Prostate gland (tissue), 2 donors: Measurements from ENCODE around the gene CPSF3. TPM values are rescaled to one million over a fixed set of nuclear protein-coding genes. Genes with fewer than 3 reads are reported as not detected.
A peak's percentile ranks its signal among the peaks of the same experiment; 100 is the strongest.

Source experiments
- DNase-seq: peaks from one replicate; pipeline ENCODE4 v3.0.0-alpha.2; 2019; ENCODE audit warnings: low spot score
- H3K27ac ChIP-seq, 2 donors: fragments of 200-600 bp; sonication (generic); 2 replicates each; pipeline ENCODE4 v1.5.1; 2017 to 2019
- H3K27me3 ChIP-seq: fragments of 200-600 bp; sonication (generic); replicated peaks from 2 replicates; pipeline ENCODE4 v1.5.1; 2019; ENCODE audit not compliant: insufficient read depth
- H3K36me3 ChIP-seq, 2 donors: fragments of 200-600 bp; sonication (generic); 1 replicate in 1 of 2; 2 replicates in 1 of 2; pipeline versions ENCODE4 v1.5.1 to v1.8.1; 2017 to 2019
- H3K4me1 ChIP-seq: fragments of 200-600 bp; sonication (generic); replicated peaks from 2 replicates; pipeline ENCODE4 v1.5.1; 2019
- H3K4me3 ChIP-seq, 2 donors: fragments of 200-600 bp; sonication (generic); 2 replicates each; pipeline ENCODE4 v1.5.1; 2017 to 2019
- H3K9me3 ChIP-seq: fragments of 200-600 bp; sonication (generic); 2 replicates; pipeline ENCODE4 v1.5.1; 2017
- POLR2A ChIP-seq: fragments of 450-650 bp; IDR thresholded peaks from one replicate; pipeline ENCODE4 v1.6.1; 2016; ENCODE audit warnings: antibody characterized with exemption, mild to moderate bottlenecking
- POLR2AphosphoS5 ChIP-seq: sonication (generic); formaldehyde crosslinking; IDR thresholded peaks from one replicate; pipeline ENCODE4 v1.6.1; 2017; ENCODE audit warnings: antibody characterized with exemption
- WGBS: methylation state at CpG from one replicate; pipeline ENCODE4 v1.1.5; 2018; 5-methylcytosine and 5-hydroxymethylcytosine counted together
- intact Hi-C: fragments of 100-400 bp; cut with DNase I; formaldehyde crosslinking; loops from one replicate; pipeline ENCODE4 v1.14.2; 2022
- total RNA-seq, 2 donors: library from RNA; depleted of rRNA; stranded (reverse); fragments of >200 nt; gene quantifications; one replicate each; pipeline ENCODE4 v1.1.0, GENCODE V29; 2016
- TF ChIP-seq, protein P1 (sequence below), 4 experiments: fragments of 200-600 bp in 2 of 4; fragments of 450-650 bp in 2 of 4; sonication (generic) in 2 of 4; IDR thresholded peaks; 1 replicate in 3 of 4; 2 replicates in 1 of 4; pipeline ENCODE4 v1.5.1; 2016 to 2019; ENCODE audit warnings: antibody characterized with exemption in 4 of 4, mild to moderate bottlenecking in 2 of 4, moderate library complexity in 2 of 4

The CPSF3 gene
- total RNA-seq, 2 donors from 2014 or later: 24.8 to 50.8 TPM

DNA sequence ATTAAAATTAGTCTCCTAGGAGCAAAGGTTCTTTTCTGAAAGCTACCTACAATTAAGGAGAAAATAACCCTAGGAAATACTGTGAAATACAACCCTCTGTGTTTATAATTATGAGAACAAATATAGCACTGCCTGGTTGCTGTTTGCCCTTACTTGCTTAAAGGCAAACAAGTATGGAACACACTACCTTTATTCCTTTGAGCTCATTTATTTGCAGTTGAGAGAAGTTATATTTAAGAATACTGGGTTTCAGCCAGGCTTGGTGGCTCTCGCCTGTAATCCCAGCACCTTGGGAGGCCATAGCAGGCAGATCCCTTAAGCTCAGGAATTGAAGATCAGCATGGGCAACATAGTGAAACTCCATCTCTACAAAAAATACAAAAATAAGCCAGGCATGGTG lies 27.8 kb downstream of the CPSF3 start:
- no peaks in the 10 kb centered on the region for H3K9me3 ChIP-seq
- intact Hi-C loops: no loop called here
- H3K36me3 ChIP-seq: no peaks in the 10 kb centered on the region
- no peaks in the 10 kb centered on the region for H3K27me3 ChIP-seq
- 71% methylated on average over 1 of the region's 1 CpG for WGBS
- no peak overlapping the region for H3K4me3 ChIP-seq
- DNase-seq: no peak
- TF ChIP-seq POLR2A (no peak), POLR2AphosphoS5 (peak; percentile 71)
- TF ChIP-seq, protein P1, sequence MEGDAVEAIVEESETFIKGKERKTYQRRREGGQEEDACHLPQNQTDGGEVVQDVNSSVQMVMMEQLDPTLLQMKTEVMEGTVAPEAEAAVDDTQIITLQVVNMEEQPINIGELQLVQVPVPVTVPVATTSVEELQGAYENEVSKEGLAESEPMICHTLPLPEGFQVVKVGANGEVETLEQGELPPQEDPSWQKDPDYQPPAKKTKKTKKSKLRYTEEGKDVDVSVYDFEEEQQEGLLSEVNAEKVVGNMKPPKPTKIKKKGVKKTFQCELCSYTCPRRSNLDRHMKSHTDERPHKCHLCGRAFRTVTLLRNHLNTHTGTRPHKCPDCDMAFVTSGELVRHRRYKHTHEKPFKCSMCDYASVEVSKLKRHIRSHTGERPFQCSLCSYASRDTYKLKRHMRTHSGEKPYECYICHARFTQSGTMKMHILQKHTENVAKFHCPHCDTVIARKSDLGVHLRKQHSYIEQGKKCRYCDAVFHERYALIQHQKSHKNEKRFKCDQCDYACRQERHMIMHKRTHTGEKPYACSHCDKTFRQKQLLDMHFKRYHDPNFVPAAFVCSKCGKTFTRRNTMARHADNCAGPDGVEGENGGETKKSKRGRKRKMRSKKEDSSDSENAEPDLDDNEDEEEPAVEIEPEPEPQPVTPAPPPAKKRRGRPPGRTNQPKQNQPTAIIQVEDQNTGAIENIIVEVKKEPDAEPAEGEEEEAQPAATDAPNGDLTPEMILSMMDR (IDR thresholded peaks at IDR 0.05): no peak
- peak overlapping the region in 1 of 2 donors; percentile 2 for H3K27ac ChIP-seq
- H3K4me1 ChIP-seq: no peaks in the 10 kb centered on the region

DNA sequence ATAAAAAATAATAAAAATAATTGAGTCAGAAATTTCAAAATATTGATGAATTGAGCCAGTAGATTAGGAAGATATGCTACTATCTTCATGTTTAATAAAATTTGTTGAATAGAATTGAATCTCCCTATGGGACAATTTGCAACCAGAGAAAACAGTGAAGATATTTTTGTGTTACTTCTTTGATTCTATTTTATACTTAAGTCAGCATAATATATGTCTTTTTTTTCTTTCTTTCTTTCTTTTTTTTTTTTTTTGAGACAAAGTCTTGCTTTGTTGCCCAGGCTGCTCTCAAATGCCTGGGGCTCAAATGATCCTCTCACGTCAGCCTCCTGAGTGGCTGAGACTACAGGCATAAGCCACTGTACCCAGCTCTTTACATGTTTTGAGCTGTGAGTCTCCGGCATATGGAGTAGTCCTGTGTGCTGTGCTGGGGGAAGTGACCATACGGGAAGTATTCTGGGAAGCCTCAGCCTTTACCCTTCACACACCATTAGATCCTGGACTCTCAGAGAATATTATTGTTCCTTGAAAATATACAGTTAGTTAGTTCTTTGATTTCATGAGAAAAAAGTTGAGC lies 37.1 kb downstream of the CPSF3 start:
- Histone ChIP-seq H3K36me3 (no peaks in the 10 kb centered on the region), H3K27me3 (no peaks in the 10 kb centered on the region), H3K4me1 (no peaks in the 10 kb centered on the region), H3K4me3 (no peak overlapping the region), H3K27ac (no peak overlapping the region), H3K9me3 (no peaks in the 10 kb centered on the region)
- intact Hi-C loops: no loop called here
- TF ChIP-seq POLR2A (no peak), POLR2AphosphoS5 (no peak)
- TF ChIP-seq, protein P1 (IDR thresholded peaks at IDR 0.05): no peak
- no peak for DNase-seq
- WGBS: 94% methylated on average over 3 of the region's 3 CpGs

DNA sequence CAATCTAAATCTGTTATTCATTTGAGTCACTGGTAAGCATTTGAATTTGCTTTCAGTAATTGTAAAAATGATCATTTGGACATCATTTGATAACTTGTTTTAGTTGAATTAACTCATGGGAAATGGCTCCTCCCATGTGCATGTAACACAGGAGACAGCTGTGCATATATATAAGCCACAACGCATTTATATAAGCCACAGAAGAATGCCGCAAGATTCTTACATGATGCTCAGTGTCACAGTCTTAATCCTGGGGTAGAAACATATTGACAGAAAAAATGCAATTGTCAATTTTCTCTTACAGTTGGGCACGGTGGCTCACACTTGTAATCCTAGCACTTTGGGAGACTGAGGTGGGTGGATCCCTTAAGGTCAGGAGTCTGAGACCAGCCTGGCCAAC lies 37.6 kb downstream of the CPSF3 start:
- no peak overlapping the region for H3K27ac ChIP-seq
- no peaks in the 10 kb centered on the region for H3K9me3 ChIP-seq
- no peaks in the 10 kb centered on the region for H3K4me1 ChIP-seq
- intact Hi-C loops: no loop called here
- H3K36me3 ChIP-seq: no peaks in the 10 kb centered on the region
- DNase-seq: no peak
- H3K27me3 ChIP-seq: no peaks in the 10 kb centered on the region
- no peak overlapping the region for H3K4me3 ChIP-seq
- 89% methylated on average over 3 of the region's 3 CpGs for WGBS
- TF ChIP-seq POLR2AphosphoS5 (no peak), POLR2A (no peak)
- TF ChIP-seq, protein P1 (IDR thresholded peaks at IDR 0.05): no peak

DNA sequence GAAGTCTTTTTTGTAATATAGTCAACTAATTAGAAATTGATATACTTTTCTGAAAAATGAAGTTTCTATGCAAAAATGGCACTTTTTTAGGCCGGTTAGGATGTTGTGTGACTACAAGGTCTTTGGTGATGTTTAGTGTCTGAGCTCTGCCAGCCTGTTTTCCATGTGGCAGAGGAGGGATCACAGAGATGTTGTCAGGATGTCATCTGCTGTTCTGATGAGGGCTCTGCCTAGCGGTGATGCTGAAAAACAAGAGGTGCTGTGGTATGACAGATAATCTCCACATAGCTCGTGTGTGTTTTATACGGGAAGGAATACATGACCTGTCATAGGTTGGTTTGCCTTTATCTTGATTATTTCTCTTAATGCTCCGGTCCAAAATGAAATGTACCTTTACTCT lies 38.9 kb downstream of the CPSF3 start:
- Histone ChIP-seq H3K27me3 (no peaks in the 10 kb centered on the region), H3K4me3 (no peak overlapping the region), H3K4me1 (no peaks in the 10 kb centered on the region), H3K9me3 (no peaks in the 10 kb centered on the region), H3K36me3 (no peaks in the 10 kb centered on the region), H3K27ac (no peak overlapping the region)
- WGBS: 58% methylated on average over 5 of the region's 5 CpGs
- TF ChIP-seq, protein P1 (IDR thresholded peaks at IDR 0.05): no peak
- no peak for TF ChIP-seq POLR2AphosphoS5
- TF ChIP-seq POLR2A: no peak
- DNase-seq: no peak
- intact Hi-C loops: no loop called here

DNA sequence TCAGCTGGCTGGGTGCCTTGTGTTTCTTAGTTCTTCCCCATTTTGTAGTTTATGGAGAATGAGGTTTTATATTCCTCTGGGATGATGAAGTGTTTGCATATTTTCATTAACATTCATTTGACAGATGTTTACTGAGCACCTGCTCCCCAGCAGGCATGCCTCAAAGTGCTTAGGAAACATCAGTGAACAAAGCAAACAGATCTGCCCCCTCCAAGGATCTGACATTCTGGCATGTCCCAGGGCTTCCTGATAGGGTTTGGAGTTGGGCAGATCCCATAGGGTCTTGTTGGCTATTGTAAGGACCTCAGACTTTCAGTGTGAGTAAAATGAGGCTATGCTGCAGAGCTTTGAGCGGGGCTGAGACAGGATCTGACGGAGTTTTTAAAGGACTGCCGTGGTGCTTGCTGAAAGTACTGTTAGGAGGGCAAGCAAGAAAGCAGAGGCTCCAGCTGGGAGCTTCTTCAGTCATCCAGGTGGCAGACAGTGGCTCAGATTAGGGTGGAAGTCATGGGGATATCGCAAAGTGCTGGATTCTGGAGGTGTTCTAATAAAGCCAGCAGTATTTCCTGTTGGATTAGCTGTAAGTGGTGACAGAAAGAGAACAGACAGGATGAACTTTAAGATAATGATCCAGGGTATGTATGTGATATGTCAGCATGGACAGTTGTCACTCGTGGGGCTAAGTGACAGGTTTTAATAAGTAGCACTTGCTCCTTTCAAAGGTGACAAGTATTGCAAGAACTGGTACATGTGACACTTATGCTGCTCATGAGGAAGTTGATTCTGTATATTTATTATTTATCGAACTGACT lies 39.6 kb downstream of the CPSF3 start:
- Histone ChIP-seq H3K36me3 (no peaks in the 10 kb centered on the region), H3K9me3 (no peaks in the 10 kb centered on the region), H3K4me3 (no peak overlapping the region), H3K4me1 (no peaks in the 10 kb centered on the region), H3K27ac (no peak overlapping the region), H3K27me3 (no peaks in the 10 kb centered on the region)
- 62% methylated on average over 6 of the region's 6 CpGs for WGBS
- TF ChIP-seq, protein P1 (IDR thresholded peaks at IDR 0.05): no peak
- no peak for TF ChIP-seq POLR2AphosphoS5
- no peak for TF ChIP-seq POLR2A
- intact Hi-C loops: no loop called here
- no peak for DNase-seq
